ENCODE results near the gene DIS3L2.

DNA sequence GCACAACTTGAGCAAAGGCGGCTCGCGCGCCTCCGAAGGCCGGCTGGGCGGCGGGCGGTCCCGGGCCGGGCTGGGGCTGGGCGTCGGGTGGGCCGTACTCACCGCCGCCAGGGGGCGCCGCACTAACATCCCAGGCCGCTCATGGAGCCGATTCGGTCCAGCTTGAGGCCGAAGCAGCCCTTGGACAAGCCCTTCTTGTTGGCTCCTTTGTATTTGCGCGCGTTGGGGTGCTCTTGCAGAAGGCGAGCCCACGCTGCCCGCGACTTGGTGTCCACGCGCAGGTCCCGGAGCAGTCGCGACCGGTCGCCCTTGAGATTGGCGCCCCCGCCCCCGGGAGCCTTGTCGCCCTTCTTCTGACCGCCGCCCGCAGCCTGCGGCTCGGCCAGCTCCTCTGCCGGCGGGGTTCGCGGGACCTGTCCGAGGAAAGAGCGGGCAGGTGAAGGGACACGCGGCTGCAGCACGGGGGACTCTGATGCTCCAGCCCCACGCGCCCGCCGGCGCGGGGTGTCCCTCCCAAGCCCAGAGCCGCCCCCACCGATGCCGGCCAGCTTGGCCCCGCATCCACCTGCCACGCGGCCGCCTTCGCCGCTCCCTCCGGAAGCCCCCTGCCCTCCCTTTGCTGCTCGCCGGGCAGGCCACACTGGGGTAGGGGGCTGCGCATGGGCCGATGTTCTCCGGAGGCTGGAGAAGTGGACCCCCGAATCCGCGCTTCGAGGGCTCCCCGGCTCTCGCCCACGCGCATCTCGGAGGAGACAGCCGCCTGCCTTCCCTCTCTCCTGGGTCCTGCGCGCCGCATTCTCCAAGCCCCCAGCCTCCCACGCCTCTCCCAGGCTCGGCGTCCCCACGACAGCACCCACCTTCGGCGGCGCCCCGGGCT is 36.0 kb upstream of the DIS3L2 start:
- TF ChIP-seq POLR2AphosphoS5 (IDR thresholded peaks at IDR 0.05; ENCODE audit: borderline replicate concordance, low read depth, low read length) (no peak), EZH2 (IDR thresholded peaks at IDR 0.05) (no peak), FOXP2 (optimal IDR thresholded peaks at IDR 0.05; ENCODE audit: control extremely low read depth, extremely low read length, insufficient read depth) (no peak)
